ENCODE results near the gene MMEL1.

MMEL1 gene

DNA sequence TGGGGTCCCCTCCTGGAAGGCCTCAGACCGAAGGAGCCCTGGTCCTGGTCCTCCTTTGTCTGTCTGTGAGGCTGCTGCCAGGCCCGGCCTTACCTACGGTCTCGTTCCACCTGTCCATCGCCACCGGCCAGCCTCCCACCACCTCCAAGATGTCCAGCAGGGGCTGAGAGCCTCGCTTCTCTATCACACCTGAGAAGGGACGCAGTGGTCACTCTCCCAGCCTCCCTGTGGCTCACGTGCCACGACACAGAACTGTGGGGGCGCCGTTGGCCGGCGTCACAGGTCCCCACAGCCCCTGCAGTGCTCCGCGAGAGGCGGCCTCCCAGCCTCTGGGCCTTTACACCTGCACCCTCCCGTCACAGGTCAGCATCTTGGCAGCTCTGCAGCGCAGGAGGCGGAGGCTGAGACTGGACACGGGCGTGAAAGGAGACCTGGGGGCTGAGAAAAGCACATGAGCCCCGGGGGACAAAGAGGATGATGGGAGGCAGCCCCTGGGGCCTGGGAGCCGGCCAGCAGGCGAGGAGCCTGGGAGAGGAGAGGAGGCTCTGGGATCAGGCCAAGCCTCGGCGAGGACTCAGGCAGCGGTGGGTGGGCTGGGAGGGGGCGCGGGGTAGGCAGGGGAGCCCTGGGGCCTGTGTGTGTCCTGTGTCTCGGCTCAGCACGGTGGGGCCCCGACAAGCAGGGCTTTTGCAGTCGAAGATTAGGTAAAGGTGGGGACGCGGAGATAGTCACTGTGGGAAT is 25.8 kb downstream of the MMEL1 start:
- peaks cover 53% of the 10 kb centered on the region for H3K27me3 ChIP-seq (replicated peaks; ENCODE audit: control insufficient read depth, insufficient read depth, low read length)
- DNase-seq (ENCODE audit: low read depth), result no peak
- H3K4me1 ChIP-seq (ENCODE audit: control insufficient read depth, insufficient read depth, low read length), result no peaks in the 10 kb centered on the region
- H3K9me3 ChIP-seq (ENCODE audit: control insufficient read depth, low read length), result no peaks in the 10 kb centered on the region
- H3K4me3 ChIP-seq (ENCODE audit: low read length), result no peak overlapping the region
- no peak overlapping the region for H3K9ac ChIP-seq (ENCODE audit: low read length)
- H3K36me3 ChIP-seq (ENCODE audit: control insufficient read depth, insufficient read depth, low read length, severe bottlenecking), result no peaks in the 10 kb centered on the region

DNA sequence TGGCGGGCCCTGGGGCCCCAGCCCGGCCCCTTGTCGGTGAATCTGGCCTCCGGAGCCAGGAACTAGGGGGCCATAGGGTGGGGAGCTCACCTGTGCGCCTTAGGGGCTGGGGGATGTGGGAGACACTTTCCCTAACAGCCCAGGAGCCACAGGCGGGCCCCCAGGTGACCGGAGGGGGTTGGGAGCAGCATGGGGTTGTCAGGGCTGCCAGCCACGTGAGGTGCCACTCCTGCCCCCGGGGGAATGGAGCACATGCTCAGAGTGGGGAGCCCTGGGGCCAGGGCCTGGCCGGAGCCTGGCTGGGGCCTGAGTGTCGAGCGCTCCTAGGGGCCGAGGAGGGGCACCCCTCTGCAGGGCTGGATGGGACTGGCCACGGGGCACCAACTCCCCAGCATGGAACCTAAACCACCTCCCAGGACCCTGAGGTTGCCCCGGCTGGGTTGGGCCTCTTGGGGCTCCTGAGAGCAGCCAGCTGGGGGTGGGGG is 26.4 kb downstream of the MMEL1 start:
- Histone ChIP-seq H3K4me1 (ENCODE audit: control insufficient read depth, insufficient read depth, low read length) (no peaks in the 10 kb centered on the region), H3K36me3 (ENCODE audit: control insufficient read depth, insufficient read depth, low read length, severe bottlenecking) (no peaks in the 10 kb centered on the region), H3K9ac (ENCODE audit: low read length) (no peak overlapping the region), H3K9me3 (ENCODE audit: control insufficient read depth, low read length) (no peaks in the 10 kb centered on the region), H3K27me3 (replicated peaks; ENCODE audit: control insufficient read depth, insufficient read depth, low read length) (peaks cover 56% of the 10 kb centered on the region), H3K4me3 (ENCODE audit: low read length) (no peak overlapping the region)
- no peak for DNase-seq (ENCODE audit: low read depth)

DNA sequence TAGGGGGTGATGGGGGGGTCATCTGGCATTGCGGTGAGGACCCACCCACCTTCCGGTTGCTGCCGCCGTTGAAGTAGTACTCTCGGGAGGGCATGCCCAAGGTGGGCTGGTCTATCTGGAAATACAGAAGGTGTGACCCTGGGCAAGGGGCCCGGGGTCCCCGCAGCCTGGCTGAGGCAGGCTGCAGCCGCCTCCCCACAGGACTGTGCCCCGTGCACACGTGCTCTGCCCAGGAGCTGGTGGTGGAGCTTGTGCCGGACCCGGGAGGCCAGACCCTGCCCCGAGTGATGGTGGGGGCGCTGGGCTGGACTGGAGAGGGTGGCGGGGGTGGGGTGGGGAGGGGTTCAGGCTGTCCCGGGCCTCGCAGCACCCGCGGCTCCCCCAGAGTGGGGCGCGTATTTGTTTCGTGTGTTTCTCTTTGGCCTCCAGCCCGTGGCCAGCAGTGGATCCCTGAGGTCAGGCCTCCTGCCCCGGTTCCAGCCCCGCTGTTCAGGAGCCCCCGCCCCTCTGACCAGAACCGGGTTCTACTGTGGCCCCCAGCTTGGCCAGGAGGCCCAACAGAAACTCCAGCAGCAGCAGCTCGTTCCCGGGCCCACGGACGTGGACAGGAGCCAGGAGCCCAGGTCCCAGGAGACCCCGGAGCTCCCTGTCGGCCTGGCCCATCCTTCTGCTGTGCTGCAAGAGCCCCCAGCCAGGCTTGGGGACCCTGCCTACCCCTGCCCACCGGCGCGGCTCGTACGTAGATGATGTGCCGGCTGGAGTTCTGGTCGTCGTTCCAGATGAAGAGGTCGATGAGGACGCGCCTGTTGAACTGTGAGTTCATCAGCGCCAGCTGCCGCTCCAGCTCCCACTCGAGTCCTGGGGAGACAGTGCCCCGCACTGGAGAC is 27.1 kb downstream of the MMEL1 start:
- Histone ChIP-seq H3K9ac (ENCODE audit: low read length) (no peak overlapping the region), H3K27me3 (replicated peaks; ENCODE audit: control insufficient read depth, insufficient read depth, low read length) (peaks cover 55% of the 10 kb centered on the region), H3K36me3 (ENCODE audit: control insufficient read depth, insufficient read depth, low read length, severe bottlenecking) (no peaks in the 10 kb centered on the region), H3K4me3 (ENCODE audit: low read length) (no peak overlapping the region), H3K9me3 (ENCODE audit: control insufficient read depth, low read length) (no peaks in the 10 kb centered on the region), H3K4me1 (ENCODE audit: control insufficient read depth, insufficient read depth, low read length) (no peaks in the 10 kb centered on the region)
- no peak for DNase-seq (ENCODE audit: low read depth)

DNA sequence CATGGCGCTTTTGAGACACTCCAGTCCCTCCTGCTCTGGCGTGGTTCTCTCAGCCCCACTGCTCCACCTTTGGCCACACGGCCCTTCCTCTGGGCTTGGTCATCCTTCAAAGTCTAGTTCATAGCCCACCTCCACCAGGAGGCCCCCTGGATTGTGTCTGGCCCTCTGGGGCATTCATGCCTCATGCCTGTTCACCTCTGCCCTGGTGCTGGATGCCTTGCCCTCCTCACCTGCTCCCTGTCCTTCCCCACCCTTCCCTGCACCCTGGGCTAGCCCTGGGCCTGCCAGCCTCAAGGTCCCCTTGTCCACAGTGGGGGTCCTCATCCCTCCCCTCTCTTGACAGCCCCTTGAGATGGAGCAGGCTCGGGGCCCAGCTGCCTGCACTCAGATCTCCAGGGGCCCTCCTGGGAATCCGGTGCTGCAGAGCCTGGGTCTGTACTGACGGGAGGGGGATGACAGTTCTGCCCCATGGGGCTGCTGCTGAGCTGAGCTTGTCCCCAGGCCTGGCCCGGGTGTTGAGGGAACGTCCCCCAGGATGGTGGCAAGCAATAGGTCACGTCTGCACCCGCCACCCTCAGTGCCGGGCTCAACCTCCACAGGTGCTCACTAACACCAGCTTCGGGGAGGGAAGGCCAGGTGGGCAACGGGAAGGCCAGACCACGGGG is 27.8 kb downstream of the MMEL1 start:
- DNase-seq (ENCODE audit: low read depth), result no peak
- no peak overlapping the region for H3K9ac ChIP-seq (ENCODE audit: low read length)
- H3K9me3 ChIP-seq (ENCODE audit: control insufficient read depth, low read length), result no peaks in the 10 kb centered on the region
- H3K4me1 ChIP-seq (ENCODE audit: control insufficient read depth, insufficient read depth, low read length), result no peaks in the 10 kb centered on the region
- no peaks in the 10 kb centered on the region for H3K36me3 ChIP-seq (ENCODE audit: control insufficient read depth, insufficient read depth, low read length, severe bottlenecking)
- H3K4me3 ChIP-seq (ENCODE audit: low read length), result no peak overlapping the region
- peaks cover 51% of the 10 kb centered on the region for H3K27me3 ChIP-seq (replicated peaks; ENCODE audit: control insufficient read depth, insufficient read depth, low read length)

DNA sequence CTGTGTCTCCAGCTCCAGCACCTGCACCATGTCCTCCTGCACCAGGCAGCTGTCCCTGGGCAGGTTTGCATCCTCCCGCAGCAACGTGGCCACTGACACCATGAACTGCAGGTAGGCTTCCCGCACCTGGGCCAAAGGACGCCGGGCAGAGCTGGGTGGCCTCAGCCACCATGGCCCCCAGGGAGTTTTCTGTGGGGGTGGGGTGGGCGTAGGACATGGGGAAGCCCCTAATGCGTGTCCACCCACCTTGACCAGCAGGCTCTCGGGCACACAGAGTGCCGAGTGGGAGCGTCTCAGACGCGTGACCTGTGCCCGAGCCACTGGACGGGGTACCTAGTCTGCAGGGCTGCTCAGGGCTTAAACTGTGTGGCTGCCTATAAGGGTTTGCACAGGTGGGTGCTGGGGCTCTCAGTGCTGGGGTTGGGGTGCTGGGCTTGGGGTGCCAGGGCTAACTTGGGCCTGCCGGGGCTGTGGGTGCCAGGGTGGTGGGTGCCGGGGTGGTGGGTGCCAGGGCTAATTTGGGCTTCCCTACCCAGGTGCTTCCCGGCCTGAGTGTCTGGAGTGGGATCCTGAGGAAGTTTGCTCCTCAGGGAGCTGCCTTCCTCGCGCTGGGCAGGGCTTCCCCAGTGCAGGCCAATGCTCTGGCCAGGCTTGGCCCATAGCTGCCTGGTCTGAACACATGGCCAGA is 28.5 kb downstream of the MMEL1 start:
- H3K36me3 ChIP-seq (ENCODE audit: control insufficient read depth, insufficient read depth, low read length, severe bottlenecking), result no peaks in the 10 kb centered on the region
- no peaks in the 10 kb centered on the region for H3K4me1 ChIP-seq (ENCODE audit: control insufficient read depth, insufficient read depth, low read length)
- H3K4me3 ChIP-seq (ENCODE audit: low read length), result no peak overlapping the region
- DNase-seq (ENCODE audit: low read depth), result no peak
- peaks cover 2% of the 10 kb centered on the region for H3K9me3 ChIP-seq (ENCODE audit: control insufficient read depth, low read length)
- no peak overlapping the region for H3K9ac ChIP-seq (ENCODE audit: low read length)
- H3K27me3 ChIP-seq (replicated peaks; ENCODE audit: control insufficient read depth, insufficient read depth, low read length), result peaks cover 46% of the 10 kb centered on the region

DNA sequence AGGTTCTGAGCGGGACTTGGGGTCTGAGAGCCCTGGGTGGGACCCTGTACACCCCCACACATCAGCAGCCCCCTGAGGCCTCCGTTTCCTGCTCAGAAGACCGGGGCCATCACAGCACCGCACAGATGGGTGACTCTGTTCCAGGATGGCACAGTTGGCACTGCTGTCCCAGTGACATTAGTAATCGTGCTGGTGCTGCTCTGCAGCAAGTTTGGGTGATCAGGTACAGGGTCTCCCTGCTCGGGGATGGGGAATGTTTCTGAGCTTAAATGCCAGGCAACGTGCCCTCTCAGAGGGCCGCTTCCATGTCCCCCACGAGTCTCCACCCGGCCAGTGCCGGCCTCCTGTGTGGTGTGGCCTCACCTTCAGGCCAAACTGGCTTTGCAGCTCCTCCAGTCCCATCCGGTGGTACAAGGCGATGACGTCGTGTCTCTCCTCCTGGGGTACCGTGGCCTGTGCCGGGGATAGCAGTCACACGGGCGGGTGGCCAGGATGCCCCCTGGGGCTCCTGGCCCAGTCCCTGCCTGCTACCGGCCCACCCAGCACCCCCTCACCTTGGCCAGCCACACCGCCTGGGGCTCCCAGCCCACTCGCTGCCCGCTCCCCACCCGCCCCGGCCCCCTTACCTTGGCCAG is 29.2 kb downstream of the MMEL1 start:
- no peak overlapping the region for H3K9ac ChIP-seq (ENCODE audit: low read length)
- peaks cover 9% of the 10 kb centered on the region for H3K9me3 ChIP-seq (ENCODE audit: control insufficient read depth, low read length)
- H3K36me3 ChIP-seq (ENCODE audit: control insufficient read depth, insufficient read depth, low read length, severe bottlenecking), result no peaks in the 10 kb centered on the region
- no peaks in the 10 kb centered on the region for H3K4me1 ChIP-seq (ENCODE audit: control insufficient read depth, insufficient read depth, low read length)
- H3K4me3 ChIP-seq (ENCODE audit: low read length), result no peak overlapping the region
- no peak for DNase-seq (ENCODE audit: low read depth)
- H3K27me3 ChIP-seq (replicated peaks; ENCODE audit: control insufficient read depth, insufficient read depth, low read length), result peaks cover 42% of the 10 kb centered on the region

DNA sequence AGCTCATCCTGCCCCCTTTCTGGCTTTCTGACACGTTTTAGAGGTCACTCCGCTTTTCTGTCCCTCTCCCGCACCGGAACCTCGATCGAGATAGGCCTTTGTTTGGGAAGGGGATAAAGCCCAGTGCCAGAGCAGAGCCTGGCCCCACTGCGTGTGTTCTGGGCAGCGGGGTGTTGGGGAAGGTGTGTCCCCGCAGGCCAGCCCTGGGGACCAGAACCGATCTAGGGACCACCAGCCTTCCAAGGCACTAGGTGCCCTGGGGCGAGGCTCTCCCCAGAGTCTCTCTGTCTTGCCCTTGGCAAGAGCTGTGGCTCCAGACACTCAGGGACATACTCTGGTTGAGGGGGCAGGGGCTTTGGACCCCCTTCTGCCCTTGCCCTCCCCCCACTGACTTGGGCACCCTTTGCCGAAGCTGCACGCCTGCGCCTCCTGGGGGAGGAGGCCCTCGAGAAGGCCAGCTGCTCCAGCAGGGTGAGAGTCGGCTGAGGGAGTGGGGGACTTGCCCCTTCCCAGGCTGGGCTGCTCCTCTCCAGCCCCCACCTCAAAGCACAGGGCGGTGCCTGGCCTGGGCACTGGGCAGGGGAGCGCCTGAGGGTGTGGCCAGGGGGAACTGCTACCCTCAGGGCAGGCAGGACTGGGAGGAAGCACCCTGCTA is 29.8 kb downstream of the MMEL1 start:
- H3K27me3 ChIP-seq (replicated peaks; ENCODE audit: control insufficient read depth, insufficient read depth, low read length), result peaks cover 35% of the 10 kb centered on the region
- DNase-seq (ENCODE audit: low read depth), result no peak
- H3K36me3 ChIP-seq (ENCODE audit: control insufficient read depth, insufficient read depth, low read length, severe bottlenecking), result no peaks in the 10 kb centered on the region
- H3K9ac ChIP-seq (ENCODE audit: low read length), result no peak overlapping the region
- peaks cover 14% of the 10 kb centered on the region for H3K9me3 ChIP-seq (ENCODE audit: control insufficient read depth, low read length)
- H3K4me1 ChIP-seq (ENCODE audit: control insufficient read depth, insufficient read depth, low read length), result no peaks in the 10 kb centered on the region
- no peak overlapping the region for H3K4me3 ChIP-seq (ENCODE audit: low read length)

DNA sequence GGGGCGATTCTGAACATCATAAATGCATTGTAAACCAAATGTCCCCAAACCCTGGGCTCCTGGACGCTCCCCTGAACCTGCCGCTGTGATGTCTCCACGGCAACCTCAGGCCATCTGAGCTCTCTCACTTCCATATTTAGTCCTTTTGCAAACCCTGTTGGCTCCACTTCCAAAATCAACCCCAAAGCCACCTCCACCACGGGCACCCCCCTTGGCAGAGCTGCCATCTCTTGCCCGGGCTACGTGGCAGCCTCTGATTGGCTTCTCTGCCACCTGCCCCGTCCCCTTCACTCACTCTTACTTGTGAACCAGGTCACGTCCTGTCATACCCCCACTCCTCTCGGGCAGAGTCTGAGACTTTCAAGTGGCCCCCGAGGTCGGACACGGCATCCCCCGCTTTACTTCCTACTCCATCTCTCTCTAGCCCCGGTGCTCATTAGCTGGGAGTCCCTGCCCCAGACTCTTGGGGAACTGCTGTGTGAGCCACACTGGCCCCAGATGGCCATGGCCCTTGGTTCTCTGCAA is 30.4 kb downstream of the MMEL1 start:
- DNase-seq (ENCODE audit: low read depth), result no peak
- Histone ChIP-seq H3K9me3 (ENCODE audit: control insufficient read depth, low read length) (peaks cover 15% of the 10 kb centered on the region), H3K4me3 (ENCODE audit: low read length) (no peak overlapping the region), H3K9ac (ENCODE audit: low read length) (no peak overlapping the region), H3K4me1 (ENCODE audit: control insufficient read depth, insufficient read depth, low read length) (no peaks in the 10 kb centered on the region), H3K36me3 (ENCODE audit: control insufficient read depth, insufficient read depth, low read length, severe bottlenecking) (no peaks in the 10 kb centered on the region), H3K27me3 (replicated peaks; ENCODE audit: control insufficient read depth, insufficient read depth, low read length) (peaks cover 34% of the 10 kb centered on the region)

DNA sequence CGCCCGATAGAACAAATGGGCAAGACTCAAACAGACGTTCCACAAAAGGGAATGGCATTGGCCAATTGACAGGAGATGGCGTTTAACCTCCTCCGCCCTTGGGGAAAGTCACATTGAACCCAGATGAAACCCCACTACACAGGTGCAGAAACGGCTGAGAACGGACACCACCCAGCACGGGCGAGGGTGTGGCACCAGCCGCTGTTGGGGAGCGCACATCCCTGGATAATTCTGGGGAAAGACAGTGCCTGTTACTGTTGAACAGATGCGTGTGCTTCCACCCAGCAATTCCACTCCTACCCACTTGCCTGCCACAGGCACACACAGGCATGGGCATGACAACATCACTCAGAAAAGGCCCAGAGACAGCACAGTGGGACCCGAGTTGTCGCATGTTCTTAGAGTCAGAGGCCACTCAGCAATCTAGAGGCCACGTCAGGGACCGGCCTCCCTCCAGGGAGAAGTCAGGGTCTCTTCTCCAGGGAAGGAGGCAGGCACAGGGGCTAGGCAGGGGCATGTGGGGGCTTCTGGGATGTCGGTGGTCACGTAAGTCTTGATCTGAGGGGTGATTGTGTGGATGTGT is 31.0 kb downstream of the MMEL1 start:
- no peaks in the 10 kb centered on the region for H3K4me1 ChIP-seq (ENCODE audit: control insufficient read depth, insufficient read depth, low read length)
- no peak overlapping the region for H3K9ac ChIP-seq (ENCODE audit: low read length)
- peaks cover 30% of the 10 kb centered on the region for H3K27me3 ChIP-seq (replicated peaks; ENCODE audit: control insufficient read depth, insufficient read depth, low read length)
- H3K36me3 ChIP-seq (ENCODE audit: control insufficient read depth, insufficient read depth, low read length, severe bottlenecking), result no peaks in the 10 kb centered on the region
- no peak overlapping the region for H3K4me3 ChIP-seq (ENCODE audit: low read length)
- no peak for DNase-seq (ENCODE audit: low read depth)
- H3K9me3 ChIP-seq (ENCODE audit: control insufficient read depth, low read length), result peaks cover 15% of the 10 kb centered on the region
